GM12892 (cell line): ENCODE measurements around the gene PRTG.

ENCODE experiments used
- POLR2A ChIP-seq: IDR thresholded peaks from 2 replicates; pipeline ENCODE4 v1.6.1; 2011; ENCODE audit warnings: low read depth, low read length, control low read depth
- POLR2AphosphoS5 ChIP-seq: IDR thresholded peaks from 2 replicates; pipeline ENCODE4 v1.6.1; 2011; ENCODE audit warnings: low read depth, low read length, control low read depth
- TAF1 ChIP-seq: IDR thresholded peaks from 2 replicates; pipeline ENCODE4 v1.6.1; 2011; ENCODE audit warnings: low read depth, mild to moderate bottlenecking, control low read depth, low read length, borderline replicate concordance

DNA sequence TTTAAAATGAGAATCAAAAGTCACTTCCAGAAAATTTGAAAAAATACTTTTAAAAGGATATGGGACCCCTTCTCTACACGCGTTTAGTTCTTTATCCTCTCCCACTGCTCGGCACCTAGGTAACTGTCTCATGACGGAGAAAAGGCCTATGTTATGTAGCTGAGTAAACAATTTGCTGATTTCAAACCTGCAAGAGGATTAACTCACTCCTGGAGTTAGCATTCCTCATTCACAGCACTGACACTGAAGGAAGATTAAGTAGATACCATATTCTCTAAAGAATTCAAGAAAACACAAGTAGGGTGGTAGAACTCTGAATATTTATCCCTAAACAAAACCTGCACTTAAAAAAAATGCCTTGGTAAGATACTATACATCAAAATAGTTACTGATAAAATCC, 124.6 kb downstream of the PRTG start:
- no peak for TF ChIP-seq POLR2AphosphoS5
- TF ChIP-seq TAF1: no peak
- TF ChIP-seq POLR2A: no peak
